Measurements from ENCODE around the gene TEKTIP1.

Gene TEKTIP1

DNA sequence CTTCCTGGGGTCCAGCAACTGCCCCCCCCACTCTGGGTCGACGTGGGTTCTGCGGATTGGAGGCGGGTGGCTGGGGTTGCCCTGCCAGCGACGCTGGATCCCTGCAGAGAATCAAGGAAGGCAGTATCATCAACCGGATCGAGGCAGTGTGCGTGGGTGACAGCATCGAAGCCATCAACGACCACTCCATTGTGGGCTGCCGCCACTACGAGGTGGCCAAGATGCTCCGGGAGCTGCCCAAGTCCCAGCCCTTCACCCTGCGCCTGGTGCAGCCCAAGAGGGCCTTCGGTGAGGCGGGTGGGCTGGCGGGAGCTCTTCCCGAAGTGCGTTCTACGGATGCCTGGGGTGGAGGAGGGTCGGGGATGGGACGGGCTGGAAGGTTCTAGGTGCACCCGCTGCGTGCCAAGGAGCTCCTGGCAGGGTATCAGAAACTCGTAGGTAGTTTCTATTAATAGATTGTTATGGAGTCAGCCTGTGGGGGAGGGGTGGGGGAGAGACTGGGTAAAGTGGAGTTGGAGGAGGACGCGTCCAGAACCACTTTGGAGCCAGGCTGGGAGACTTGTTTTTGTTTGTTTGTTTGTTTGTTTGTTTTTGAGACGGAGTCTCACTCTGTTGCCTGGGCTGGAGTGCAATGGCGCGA is 47.9 kb downstream of the TEKTIP1 start:
- no peak for DNase-seq

DNA sequence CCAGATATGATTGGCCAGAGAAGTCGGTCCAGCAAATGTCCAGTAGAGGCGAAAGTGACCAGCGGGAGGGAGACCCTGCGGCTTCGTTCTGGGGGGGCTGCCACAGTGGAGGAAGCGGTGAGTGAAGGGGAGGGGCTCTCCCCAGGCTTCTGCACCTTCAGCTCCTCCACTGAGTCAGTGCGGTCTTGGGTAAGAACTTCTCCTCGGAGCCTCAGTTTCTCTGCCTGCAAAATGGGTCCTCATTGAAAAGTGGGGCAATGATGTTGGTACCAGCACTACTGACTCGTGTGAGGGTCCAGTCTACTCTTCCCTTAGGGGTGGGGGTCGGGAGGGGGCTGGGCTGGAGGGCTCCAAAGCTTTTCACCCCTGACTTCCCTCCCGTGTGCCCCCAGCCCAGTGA is 50.5 kb downstream of the TEKTIP1 start:
- DNase-seq = no peak

GRCh38 chr19:3589949-3590348 is 51.0 kb downstream of the TEKTIP1 start:
- no peak for DNase-seq

DNA sequence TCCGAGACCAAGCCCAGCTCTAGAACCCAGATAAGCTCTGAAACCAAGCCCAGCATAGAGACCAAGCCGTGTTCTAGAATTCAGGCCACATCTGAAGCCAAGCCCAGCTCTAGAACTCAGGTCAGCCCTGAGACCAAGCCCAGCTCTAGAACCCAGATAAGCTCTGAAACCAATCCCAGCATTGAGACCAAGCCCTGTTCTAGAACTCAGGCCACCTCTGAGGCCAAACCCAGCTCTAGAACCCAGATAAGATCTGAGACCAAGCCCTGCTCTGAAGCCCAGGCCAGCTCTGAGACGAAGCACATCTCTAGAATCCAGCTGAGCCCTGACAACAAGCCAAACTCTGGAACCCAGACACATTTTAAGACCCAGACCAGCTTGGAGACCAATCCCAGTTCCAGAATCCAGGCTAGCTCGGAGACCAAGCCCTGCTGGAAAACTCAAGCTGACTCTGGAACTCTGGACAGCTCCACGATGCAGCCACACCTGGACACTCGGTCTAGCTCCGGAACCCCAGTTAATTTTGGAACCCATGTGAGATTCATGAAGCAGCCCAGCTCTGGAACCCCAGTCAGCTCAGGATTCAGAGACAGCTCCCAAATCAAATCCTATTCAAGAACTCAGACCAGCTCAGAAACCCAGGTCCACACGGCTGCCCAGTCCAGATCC is 52.2 kb downstream of the TEKTIP1 start:
- no peak for DNase-seq

DNA sequence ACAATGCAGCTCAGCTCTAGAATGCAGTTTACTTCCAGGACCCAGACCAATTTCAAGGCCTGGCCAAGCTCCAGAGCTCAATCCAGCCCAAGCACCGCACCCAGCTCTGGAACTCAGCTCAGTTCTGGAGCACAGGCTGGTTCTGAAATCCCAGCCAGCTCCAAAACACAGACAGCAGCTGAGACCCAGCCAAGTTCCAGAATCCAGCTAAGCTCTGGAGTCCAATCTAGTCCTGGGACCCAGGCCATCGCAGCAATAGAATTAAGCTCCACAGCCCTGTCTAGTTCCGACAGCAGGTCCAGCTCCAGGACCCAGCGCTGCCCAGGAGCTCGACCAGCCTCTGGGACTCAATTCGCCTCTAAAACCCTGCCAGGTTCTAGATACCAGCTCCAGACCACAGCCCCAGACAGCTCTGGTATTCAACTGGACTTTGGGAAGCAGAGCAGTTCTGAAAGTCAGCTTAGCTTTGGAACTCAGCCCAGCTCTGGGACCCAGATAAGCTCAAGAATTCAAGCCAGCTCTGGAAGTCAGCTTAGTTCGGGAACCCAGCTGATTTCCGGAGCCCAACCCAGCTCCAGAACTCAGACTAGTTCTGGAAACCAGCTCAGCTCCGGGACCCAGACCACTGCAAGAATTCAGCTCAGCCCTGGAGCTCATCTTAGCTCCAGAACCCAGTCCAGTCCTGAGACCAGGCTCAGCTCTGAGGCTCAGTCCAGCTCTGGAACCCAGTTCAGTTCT is 53.1 kb downstream of the TEKTIP1 start:
- DNase-seq = no peak

DNA sequence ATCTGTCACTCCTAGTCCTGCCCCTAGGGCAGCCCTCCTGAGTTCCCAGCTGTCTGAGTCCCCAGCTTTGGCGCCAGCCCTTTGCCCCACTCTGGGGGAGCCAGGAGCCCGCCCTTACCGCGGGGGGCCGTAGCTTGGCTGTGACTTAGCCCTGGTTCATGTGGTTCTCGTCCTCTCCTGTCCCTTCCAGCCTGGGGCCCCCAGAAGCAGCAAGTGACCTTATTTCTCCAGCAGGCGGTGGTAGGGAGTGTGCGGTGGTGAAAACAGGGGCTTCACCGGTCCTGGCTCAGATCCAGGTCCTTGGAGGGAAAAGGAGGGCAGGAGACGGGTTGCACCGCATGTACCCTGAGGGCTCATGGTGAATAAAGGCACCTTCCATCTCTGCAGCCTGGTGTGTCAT is 54.2 kb downstream of the TEKTIP1 start:
- DNase-seq = no peak
